HG03469 (cell line): ENCODE measurements around the gene ALG6.
A peak's percentile ranks its signal among the peaks of the same experiment; 100 is the strongest.

Source experiments
- ATAC-seq: cut with Tn5 transposase; IDR thresholded peaks from one replicate; pipeline ENCODE4 v1.9.1; 2021; ENCODE audit warnings: mild to moderate bottlenecking, moderate library complexity, moderate number of reproducible peaks; ENCODE audit not compliant: unreplicated experiment

ALG6 gene

GRCh38 chr1:63367215-63368103, at the start of gene ALG6:
ALG6 (plus strand) TSS chr1:63367627; CDS start chr1:63370978, 3,351 bp downstream.
- peak; percentile 89 for ATAC-seq

DNA sequence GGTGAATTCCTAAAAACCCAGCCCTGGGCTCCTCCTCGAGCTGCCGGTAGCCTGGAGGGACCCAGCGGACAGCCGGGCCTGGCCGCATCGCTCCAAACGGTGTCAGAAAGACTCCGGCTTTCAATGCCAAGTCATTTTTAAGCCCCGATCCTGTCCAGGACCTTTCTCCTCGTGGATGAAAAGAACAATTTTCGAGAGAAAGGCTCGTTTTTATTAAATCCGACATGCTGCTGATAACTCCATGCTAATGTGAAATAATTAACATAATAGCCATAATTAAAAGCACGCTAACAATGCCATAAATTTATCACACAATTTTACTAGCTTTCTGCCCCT, 49.6 kb upstream of the ALG6 start:
- no peak for ATAC-seq

DNA sequence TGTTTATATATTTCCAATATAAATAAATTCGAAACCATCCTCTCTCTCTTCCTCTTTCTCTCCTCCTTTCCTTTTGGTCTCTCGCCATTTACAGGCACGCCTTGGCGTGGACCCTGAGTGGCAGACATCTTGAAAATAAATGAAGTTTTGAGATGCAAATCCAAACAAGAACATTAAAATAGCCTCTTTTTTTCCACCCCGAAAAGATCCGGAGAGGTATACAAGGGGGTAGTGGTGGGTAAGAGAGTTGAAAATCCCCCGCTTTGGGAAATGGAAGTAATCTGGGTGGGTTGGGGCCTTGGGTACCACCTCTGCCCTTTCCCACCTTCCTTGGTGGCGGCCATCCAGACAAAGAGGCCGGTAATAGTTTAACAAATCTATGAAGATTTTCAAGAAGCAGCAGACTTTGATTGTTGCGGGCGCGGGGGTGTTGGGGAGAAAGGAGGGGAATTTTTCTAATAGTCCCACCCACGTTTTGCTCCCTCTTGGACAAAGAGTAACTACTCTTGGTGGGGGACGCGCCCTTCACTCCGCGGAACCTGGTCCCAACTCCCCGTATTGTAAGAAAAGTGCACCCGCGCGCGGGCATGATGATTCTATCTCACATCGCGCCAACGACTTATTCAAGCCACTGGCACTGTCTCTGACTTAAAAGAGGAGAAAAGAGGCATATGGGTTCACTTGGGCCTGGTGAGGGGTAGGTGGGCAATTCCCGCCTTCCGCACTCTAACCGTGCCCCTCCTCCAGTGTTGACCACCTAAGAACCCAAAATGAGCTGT, 49.0 kb upstream of the ALG6 start:
- ATAC-seq, result no peak

DNA sequence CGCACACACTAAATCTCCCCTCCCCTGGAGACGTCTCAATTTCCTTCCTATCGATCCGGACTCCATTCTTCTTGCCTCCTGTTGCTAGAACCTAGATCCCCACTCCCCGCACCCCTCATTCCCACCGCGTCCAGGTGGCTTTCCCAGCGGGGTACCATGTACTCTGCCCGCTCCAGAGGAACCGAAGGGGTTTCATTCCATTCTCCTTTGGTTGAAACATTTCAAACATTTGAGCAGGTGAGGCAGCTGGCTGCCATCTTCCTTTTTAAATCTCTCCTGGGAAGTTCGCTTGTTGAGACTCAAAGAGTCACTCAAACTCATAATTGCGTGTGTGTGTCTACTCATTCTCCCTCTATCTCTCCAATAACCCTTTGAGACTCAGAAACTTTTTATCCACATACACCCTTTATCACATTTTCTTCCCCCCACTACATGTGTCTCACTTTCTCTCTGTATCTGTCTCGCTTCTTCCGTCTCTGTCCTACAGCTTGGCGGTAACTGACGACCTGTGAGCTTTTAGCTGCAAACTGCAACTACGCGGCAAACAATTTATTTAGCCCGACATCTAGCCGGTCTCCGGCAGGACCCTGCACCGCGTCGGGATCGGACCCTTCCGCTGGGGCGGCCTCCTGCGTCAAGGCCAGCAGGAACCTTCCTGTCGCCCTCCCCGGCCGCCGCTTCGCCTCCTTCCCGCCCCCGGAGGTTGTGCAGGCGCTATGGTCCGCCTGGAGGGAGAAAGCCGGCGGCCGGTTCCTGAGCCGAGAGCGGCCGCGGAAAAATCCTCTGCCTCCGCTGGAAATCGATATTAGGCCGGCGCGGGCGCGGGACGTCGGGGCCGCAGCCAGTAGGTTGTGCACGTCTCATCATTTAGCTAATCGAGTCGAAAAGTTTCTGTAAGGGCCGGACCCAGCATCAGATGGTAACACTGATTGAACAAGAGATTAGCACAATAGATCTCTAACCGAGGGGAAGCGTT, 48.1 kb upstream of the ALG6 start:
- ATAC-seq, result no peak

- ATAC-seq, result no peak
These were observed 47.3 kb upstream of the ALG6 start for GRCh38 chr1:63320022-63320721.

DNA sequence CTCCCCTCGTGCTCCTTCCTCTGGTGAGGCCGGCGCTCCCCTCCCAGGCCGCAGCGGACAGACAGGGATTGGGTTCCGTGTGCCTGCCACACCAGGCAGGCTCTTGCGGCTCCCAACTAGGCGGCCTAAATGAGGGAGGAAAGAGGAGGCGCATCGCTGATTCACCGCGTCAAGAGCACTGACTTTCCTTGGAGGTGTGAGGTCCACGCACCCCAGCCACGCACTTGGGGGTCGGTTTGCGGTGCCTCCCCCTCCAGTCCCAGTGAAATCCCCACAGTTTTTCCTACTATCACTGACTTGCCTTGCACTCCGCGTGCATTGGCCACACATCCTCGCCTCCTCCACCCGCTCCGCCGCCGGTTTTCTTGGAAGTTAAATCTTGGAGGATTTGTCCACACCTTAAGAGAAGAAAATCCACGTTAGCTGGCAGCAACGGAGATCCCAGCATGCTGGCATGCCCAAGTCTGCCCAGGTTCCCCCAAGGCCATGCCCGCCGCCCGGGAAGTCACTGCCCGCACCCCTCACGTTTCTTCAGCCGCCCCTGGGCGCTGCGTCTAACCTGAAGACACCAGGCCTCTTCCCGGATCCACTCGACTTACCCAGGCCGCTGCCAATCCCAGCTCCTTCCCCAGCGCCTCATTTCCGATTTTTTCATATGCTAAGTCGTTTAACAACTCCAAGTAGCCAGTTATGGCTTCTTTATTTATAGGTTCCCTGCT, 46.2 kb upstream of the ALG6 start:
- ATAC-seq, result no peak

DNA sequence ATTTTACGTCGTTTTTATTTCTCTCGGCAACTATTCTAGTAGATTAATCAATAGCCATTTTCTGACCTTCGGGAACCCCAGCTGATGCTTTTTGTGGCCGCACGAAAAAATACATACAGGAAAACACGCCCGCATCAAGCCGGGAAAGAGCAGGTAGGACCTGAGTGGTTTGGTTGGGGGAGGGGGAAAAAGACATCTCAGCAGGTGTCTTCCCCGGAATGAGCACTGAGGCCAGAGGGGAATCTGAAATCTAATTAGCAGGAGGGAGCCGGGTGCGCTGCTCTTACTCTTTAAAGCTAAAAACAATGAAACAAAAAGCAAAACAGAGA, 45.7 kb upstream of the ALG6 start:
- no peak for ATAC-seq

DNA sequence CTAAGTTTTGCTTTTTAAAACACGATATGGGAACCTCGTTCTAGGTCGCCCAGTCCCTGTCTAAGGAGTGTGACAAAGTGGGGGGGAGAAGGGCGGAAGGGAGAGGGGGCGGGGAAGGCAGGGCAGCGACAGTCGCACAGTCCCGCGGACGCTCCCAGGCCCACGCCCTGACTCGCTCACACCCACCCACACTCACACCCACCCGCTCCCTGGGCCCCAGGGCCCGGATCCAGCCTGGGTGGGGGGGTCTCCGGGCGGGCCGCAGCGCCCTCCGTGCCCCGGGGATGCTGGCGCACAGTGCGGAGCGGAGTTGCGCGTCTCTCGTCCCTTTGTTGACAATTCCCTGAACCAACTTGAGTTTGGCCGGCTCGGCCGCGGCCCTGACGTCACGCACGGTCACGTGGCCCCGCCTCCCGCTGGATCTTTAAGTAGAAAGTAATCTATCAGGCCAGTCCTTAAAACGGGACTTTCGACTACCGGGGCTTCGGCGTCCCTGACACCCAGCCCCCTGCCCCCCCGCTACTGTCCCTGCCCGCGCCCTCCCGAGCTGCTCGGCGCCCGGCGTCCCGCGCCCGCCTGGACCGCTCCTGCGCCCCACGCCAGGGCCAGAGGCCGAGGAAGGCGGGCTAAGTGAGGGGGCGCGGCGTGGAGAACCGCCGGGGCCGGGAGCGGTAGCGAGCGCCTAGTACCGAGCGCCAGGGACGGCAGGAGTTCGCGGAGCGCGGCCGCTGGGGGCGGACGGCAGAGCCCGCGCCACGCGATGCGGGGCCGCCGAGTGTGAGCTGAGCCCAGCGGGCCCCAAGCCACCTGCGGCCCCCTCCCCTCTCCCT, 45.1 kb upstream of the ALG6 start, which contains the start of gene FOXD3:
FOXD3 (plus strand) TSS at position 454 of the 830 bp plus-strand sequence. CDS start 492 bp downstream, outside the sequence.
- ATAC-seq, result peak; percentile 38

GRCh38 chr1:63322944-63323864, 44.2 kb upstream of the ALG6 start:
- no peak for ATAC-seq

DNA sequence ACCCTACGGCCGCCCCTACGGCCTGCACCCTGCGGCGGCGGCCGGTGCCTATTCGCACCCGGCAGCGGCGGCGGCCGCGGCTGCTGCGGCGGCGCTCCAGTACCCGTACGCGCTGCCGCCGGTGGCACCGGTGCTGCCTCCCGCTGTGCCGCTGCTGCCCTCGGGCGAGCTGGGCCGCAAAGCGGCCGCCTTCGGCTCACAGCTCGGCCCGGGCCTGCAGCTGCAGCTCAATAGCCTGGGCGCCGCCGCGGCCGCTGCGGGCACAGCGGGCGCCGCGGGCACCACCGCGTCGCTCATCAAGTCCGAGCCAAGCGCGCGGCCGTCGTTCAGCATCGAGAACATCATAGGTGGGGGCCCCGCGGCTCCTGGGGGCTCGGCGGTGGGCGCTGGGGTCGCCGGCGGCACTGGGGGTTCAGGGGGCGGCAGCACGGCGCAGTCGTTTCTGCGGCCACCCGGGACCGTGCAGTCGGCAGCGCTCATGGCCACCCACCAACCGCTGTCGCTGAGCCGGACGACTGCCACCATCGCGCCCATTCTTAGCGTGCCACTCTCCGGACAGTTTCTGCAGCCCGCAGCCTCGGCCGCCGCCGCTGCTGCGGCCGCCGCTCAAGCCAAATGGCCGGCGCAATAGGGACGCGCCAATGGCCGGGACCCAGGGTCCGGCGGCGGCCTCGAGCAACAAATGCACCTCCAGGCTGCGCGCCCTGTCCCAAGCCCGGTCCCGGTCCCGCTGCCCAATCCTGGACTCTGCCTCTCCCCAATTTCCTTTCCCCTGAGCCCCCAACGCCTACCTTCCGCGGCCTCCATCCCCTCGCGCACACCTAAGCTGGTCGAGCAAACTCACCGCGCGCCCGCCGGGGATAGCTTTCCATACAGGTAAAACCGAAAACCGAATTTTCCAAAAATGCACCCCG, 43.3 kb upstream of the ALG6 start:
- no peak for ATAC-seq

DNA sequence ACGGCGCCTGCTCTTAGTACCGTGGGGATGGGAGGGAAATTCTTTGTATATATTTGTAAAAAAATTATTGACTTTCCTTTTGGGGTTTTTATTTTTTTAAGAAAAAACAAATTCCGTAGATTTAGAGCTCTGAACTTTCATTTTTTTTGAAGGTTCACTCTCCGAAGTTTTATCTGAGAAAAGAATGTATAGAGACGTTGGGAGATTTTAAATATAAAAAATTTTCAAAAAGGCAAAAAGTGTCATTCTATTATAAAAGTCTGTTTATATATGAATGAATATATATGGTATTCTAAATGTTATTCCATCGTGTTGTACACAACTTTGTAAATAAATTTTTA, 42.7 kb upstream of the ALG6 start:
- ATAC-seq, result no peak

DNA sequence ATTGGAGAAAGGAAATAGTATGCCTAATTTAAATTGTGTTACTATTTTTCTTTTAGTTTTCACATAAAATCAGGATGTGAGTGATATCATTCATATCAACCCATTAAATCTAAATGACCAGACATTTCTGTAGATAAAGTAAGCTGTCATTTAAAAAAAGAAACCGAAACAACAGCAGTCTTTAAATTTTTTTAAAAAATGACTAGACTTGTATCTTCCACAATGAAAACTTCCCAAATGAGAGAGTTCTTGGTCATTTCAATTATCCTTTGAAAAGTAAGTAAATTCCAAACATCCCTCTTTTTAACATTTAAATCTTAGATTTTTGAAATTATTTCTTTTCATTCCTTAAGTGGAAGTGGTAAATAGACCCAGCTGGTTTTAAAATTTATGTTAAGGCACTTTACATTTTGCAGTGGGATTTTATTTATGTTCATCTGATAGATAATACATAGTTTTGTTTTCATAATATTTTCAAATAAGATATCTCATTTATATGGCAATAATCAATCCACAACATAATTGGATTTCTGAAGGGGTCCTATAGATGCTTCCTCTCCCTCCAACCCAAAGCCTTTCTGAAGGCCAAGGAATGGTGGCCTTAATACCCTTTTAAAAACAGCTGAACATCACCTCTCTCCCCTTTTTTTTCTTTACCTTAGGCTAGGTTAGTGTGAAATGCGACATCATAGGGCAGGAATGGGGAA, 42.0 kb upstream of the ALG6 start:
- ATAC-seq, result no peak

- ATAC-seq, result no peak
These were observed 41.3 kb upstream of the ALG6 start for GRCh38 chr1:63326106-63326472.

DNA sequence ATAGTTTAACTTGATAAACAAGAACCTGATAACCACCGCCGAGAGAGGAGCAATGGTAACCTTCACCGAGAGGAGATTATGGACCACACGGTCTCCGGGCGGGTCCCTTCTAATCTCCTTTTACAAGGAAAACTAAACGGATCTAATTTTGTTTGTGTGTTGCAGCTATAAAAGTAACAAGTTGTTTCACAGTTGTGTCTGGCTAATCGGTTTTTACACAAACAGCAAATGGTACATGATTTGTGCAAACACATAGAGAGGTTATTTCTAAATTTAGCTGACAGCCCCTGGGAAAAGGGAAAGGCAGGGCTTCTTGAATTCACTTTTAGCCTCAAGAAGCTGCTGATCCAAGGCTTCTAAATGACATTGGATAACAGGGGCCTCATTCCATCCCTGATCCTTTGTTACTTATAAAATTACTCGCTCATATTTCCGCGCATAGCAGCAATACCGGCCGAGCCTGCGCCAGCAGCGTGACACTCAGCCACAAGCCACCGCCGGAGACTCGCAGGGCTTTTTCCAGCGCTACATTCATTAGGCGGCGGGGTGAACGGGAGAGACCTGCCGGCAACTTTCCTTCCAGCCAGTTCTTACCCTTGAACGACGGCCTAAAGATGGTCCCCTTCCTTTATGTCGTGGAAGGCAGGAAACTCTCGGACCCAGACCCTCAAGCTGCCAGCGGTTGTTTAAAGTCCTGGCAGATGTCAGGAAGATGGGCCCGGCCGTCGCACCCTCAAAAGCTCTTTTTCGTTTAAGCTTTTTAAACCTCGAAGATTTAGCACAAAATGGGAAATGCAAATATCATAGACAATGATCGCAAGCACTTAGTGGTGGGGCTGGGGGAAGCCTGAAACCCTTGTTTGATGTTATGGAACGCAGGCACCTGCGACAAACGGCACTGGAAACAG, 40.7 kb upstream of the ALG6 start:
- no peak for ATAC-seq

GRCh38 chr1:63327417-63328054, 39.9 kb upstream of the ALG6 start:
- ATAC-seq, result no peak
